Mesenchymal stem cell (in vitro differentiated cells and primary cell): Measurements from ENCODE around the gene TTLL13.

ENCODE experiments used
- DNase-seq: peaks from one replicate; pipeline ENCODE4 v3.0.0-alpha.2; 2013
- H2AFZ ChIP-seq: one replicate; pipeline ENCODE4 v1.6.1; 2013; ENCODE audit warnings: low read depth, mild to moderate bottlenecking, control low read depth, inconsistent platforms, low read length, moderate library complexity
- H2AK5ac ChIP-seq: 2 replicates; pipeline ENCODE4 v1.6.1; 2013; ENCODE audit warnings: low read length, moderate library complexity, mild to moderate bottlenecking, inconsistent platforms; ENCODE audit not compliant: severe bottlenecking
- H2BK120ac ChIP-seq: one replicate; pipeline ENCODE4 v1.6.1; 2013; ENCODE audit warnings: low read depth, mild to moderate bottlenecking, inconsistent platforms, low read length, moderate library complexity
- H2BK12ac ChIP-seq, 2 experiments: one replicate each; pipeline ENCODE4 v1.6.1; 2013; ENCODE audit warnings: inconsistent platforms in 2 of 2, low read length in 2 of 2, mild to moderate bottlenecking in 2 of 2, moderate library complexity in 2 of 2, control low read depth in 1 of 2
- H2BK15ac ChIP-seq: one replicate; pipeline ENCODE4 v1.6.1; 2013; ENCODE audit warnings: mild to moderate bottlenecking, low read depth, inconsistent platforms; ENCODE audit not compliant: poor library complexity, severe bottlenecking
- H2BK5ac ChIP-seq: 2 replicates; pipeline ENCODE4 v1.6.1; 2013; ENCODE audit warnings: low read depth, mild to moderate bottlenecking, low read length, control low read depth, inconsistent platforms; ENCODE audit not compliant: poor library complexity, severe bottlenecking
- H3K14ac ChIP-seq, 2 experiments: one replicate each; pipeline ENCODE4 v1.6.1; 2013; ENCODE audit warnings: inconsistent platforms in 2 of 2, low read length in 2 of 2, control low read depth in 1 of 2, mild to moderate bottlenecking in 1 of 2, moderate library complexity in 1 of 2
- H3K18ac ChIP-seq, 2 experiments: one replicate each; pipeline ENCODE4 v1.6.1; 2013; ENCODE audit warnings: inconsistent platforms in 2 of 2, low read length in 2 of 2, control low read depth in 1 of 2, low read depth in 1 of 2, mild to moderate bottlenecking in 1 of 2
- H3K23ac ChIP-seq, 2 experiments: one replicate each; pipeline ENCODE4 v1.6.1; 2013; ENCODE audit warnings: inconsistent platforms in 2 of 2, low read length in 2 of 2, mild to moderate bottlenecking in 2 of 2, moderate library complexity in 2 of 2, control low read depth in 1 of 2
- H3K27ac ChIP-seq: 2 replicates; pipeline ENCODE4 v1.5.1; 2013; ENCODE audit warnings: mild to moderate bottlenecking, moderate library complexity, low read length, control low read depth, inconsistent platforms; ENCODE audit not compliant: poor library complexity, severe bottlenecking
- H3K27me3 ChIP-seq, 2 experiments: 2 replicates each; pipeline versions ENCODE4 v1.6.1 to v1.7.0; 2013; ENCODE audit warnings: low read length in 2 of 2, mild to moderate bottlenecking in 2 of 2, moderate library complexity in 2 of 2, control low read depth in 1 of 2, inconsistent platforms in 1 of 2; ENCODE audit not compliant: control insufficient read depth in 1 of 2, insufficient read depth in 1 of 2
- H3K36me3 ChIP-seq, 2 experiments: 2 replicates each; pipeline versions ENCODE4 v1.6.1 to v1.7.0; 2013; ENCODE audit warnings: low read length in 2 of 2, control low read depth in 1 of 2, inconsistent platforms in 1 of 2, low read depth in 1 of 2, mild to moderate bottlenecking in 1 of 2; ENCODE audit not compliant: insufficient read depth in 2 of 2, control insufficient read depth in 1 of 2
- H3K4ac ChIP-seq, 2 experiments: one replicate each; pipeline ENCODE4 v1.6.1; 2013; ENCODE audit warnings: inconsistent platforms in 2 of 2, low read length in 2 of 2, mild to moderate bottlenecking in 2 of 2, moderate library complexity in 2 of 2, control low read depth in 1 of 2, low read depth in 1 of 2
- H3K4me1 ChIP-seq: 2 replicates; pipeline ENCODE4 v1.6.1; 2013; ENCODE audit warnings: low read depth, low read length, control low read depth; ENCODE audit not compliant: control insufficient read depth, insufficient read depth
- H3K4me2 ChIP-seq: 2 replicates; pipeline ENCODE4 v1.6.1; 2013; ENCODE audit warnings: low read length, mild to moderate bottlenecking, inconsistent platforms; ENCODE audit not compliant: poor library complexity, severe bottlenecking
- H3K4me3 ChIP-seq, 2 experiments: 2 replicates each; pipeline versions ENCODE4 v1.5.1 to v1.7.0; 2013; ENCODE audit warnings: low read length in 2 of 2, mild to moderate bottlenecking in 2 of 2, control low read depth in 1 of 2, low read depth in 1 of 2; ENCODE audit not compliant: insufficient read depth in 1 of 2
- H3K79me1 ChIP-seq: replicated peaks from 2 replicates; pipeline ENCODE4 v1.6.1; 2013; ENCODE audit warnings: mild to moderate bottlenecking, control low read depth, low read length, inconsistent platforms; ENCODE audit not compliant: poor library complexity, severe bottlenecking
- H3K9ac ChIP-seq: 2 replicates; pipeline ENCODE4 v1.7.0; 2013; ENCODE audit warnings: mild to moderate bottlenecking, low read length, moderate library complexity
- H3K9me3 ChIP-seq: 2 replicates; pipeline ENCODE4 v1.7.0; 2013; ENCODE audit warnings: mild to moderate bottlenecking, low read length; ENCODE audit not compliant: control insufficient read depth
- H4K8ac ChIP-seq: one replicate; pipeline ENCODE4 v1.6.1; 2013; ENCODE audit warnings: inconsistent platforms, mild to moderate bottlenecking, low read length, moderate library complexity
- H4K91ac ChIP-seq: one replicate; pipeline ENCODE4 v1.6.1; 2013; ENCODE audit warnings: mild to moderate bottlenecking, low read length, inconsistent platforms
- WGBS: methylation state at CpG from one replicate; pipeline ENCODE4 v1.1.7; 2013; ENCODE audit warnings: mixed read lengths; 5-methylcytosine and 5-hydroxymethylcytosine counted together

Gene TTLL13

DNA sequence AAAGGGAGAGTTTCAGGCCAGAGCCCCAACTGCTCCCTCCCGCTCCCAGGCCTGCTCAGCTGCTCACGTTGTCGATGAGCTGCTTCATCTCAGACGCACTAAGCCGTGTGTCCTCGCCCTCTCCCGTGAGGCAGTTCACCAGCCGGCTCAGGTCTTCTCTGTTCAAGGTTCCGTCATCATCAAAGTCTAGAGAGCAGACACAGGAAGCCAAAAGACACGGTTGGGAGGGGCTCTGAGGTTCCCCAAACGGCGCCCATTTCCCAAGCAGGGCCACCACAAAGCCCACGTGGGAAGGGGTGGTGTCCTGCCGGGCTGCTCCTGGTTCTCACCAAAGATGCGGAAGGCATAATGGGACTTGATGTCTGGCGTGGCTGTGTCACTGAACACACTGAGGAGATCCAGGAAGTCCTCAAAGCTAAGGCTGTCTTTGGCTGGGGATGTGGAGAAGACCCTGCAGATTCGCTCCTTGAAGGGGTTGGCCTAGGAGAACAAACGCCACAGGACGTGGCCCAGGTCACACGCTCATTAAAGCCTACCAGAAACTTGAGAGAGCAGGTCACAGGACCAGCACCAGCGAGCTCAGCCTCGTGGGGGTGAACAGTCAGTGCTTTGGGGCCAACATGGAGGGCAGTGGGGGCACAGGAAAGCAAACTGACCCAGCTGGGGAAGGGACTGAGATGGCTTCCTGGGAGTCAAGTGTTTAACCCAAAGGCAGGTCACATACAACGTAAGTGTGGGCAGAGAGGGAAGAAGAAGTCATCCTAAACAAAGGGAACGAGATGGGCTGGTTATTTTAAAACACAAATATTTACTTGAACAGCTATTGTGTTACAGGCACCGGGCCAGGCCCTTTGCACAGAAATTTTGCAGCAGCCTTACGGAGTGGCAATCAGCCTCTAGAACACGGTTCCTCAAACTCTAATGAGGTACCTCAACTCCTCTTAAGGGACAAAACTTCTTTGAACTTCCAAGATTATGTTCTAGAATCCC is 18.0 kb upstream of the TTLL13 start:
- peaks cover 10% of the 10 kb centered on the region for H3K4me1 ChIP-seq
- H3K4ac ChIP-seq = no peak overlapping the region
- H3K36me3 ChIP-seq = peaks cover 46 to 61% of the 10 kb centered on the region in 2 experiments
- H3K27ac ChIP-seq = no peak overlapping the region
- H2AK5ac ChIP-seq = no peak overlapping the region
- no peaks in the 10 kb centered on the region for H3K27me3 ChIP-seq
- H3K9ac ChIP-seq = peak overlapping the region; percentile 96
- no peaks in the 10 kb centered on the region for H3K9me3 ChIP-seq
- no peak overlapping the region for H2BK12ac ChIP-seq
- no peak overlapping the region for H3K23ac ChIP-seq
- H4K8ac ChIP-seq = no peak overlapping the region
- H4K91ac ChIP-seq = no peak overlapping the region
- H3K4me2 ChIP-seq = no peak overlapping the region
- WGBS = 91% methylated on average over 26 of the region's 27 CpGs
- H2BK15ac ChIP-seq = no peak overlapping the region
- H3K18ac ChIP-seq = no peak overlapping the region
- no peak overlapping the region for H2BK5ac ChIP-seq
- DNase-seq = no peak
- H2AFZ ChIP-seq = no peak overlapping the region
- H3K14ac ChIP-seq = no peak overlapping the region
- H3K4me3 ChIP-seq = no peak overlapping the region
- H3K79me1 ChIP-seq = peaks cover 15% of the 10 kb centered on the region
- no peak overlapping the region for H2BK120ac ChIP-seq

DNA sequence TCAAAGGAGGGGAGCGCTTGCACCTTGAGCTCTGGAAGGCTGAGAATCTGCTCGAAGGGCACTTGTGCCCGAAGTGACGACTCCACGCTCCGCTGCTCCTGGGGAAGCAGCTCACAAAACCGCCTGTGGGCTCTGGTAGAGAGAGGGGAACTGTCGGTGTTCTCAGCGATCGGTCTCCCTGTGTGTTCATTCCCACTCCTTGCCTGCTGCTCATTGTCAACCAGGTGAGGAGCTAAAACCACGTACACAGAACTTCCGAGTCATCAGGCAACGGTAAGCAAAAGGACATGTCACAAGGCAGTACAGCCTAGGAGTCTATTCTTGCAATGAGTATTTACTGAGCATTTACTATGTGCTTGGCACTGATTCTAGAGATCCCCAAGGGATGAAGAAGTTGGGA is 17.2 kb upstream of the TTLL13 start:
- peaks cover 10% of the 10 kb centered on the region for H3K4me1 ChIP-seq
- no peak overlapping the region for H2AFZ ChIP-seq
- H3K23ac ChIP-seq = no peak overlapping the region
- peaks cover 15% of the 10 kb centered on the region for H3K79me1 ChIP-seq
- no peaks in the 10 kb centered on the region for H3K9me3 ChIP-seq
- H3K4me3 ChIP-seq = peak overlapping the region in 1 of 2 experiments; percentile 80
- DNase-seq = peak; percentile 20
- H3K27ac ChIP-seq = no peak overlapping the region
- no peak overlapping the region for H2BK5ac ChIP-seq
- no peak overlapping the region for H4K91ac ChIP-seq
- H2AK5ac ChIP-seq = no peak overlapping the region
- peaks cover 42 to 55% of the 10 kb centered on the region in 2 experiments for H3K36me3 ChIP-seq
- no peaks in the 10 kb centered on the region for H3K27me3 ChIP-seq
- H4K8ac ChIP-seq = no peak overlapping the region
- no peak overlapping the region for H3K4me2 ChIP-seq
- no peak overlapping the region for H2BK12ac ChIP-seq
- peak overlapping the region; percentile 96 for H3K9ac ChIP-seq
- H3K14ac ChIP-seq = no peak overlapping the region
- H2BK15ac ChIP-seq = no peak overlapping the region
- H3K18ac ChIP-seq = no peak overlapping the region
- WGBS = 90% methylated on average over 13 of the region's 13 CpGs
- no peak overlapping the region for H2BK120ac ChIP-seq
- no peak overlapping the region for H3K4ac ChIP-seq

DNA sequence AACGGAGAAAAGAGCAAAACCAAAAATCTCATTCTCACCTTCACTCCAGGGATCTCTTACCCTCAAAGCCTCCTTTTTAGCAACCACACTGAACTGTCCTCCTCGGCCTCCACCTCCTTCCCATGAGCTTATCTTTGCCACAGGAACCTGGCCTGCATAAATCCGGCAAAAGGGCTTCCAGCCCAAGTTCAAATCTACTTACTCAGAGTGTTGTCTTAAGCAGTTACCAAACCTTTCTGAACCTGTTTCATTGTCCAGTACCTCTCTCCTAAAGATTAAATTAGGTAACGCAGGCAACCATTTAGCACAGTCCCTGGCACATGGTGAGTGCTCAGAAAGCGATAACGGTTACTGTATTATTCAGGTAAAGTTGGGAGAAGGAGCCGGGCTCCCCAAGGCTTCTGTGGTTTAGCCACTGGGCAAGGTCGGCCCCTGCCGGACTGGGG is 16.4 kb upstream of the TTLL13 start:
- peak overlapping the region; percentile 82 for H3K4me2 ChIP-seq
- no peak overlapping the region for H2BK5ac ChIP-seq
- no peak overlapping the region for H3K4ac ChIP-seq
- no peak overlapping the region for H2BK15ac ChIP-seq
- no peak overlapping the region for H4K8ac ChIP-seq
- no peak overlapping the region for H3K23ac ChIP-seq
- no peak overlapping the region for H2AFZ ChIP-seq
- H3K79me1 ChIP-seq = peaks cover 15% of the 10 kb centered on the region
- H3K9me3 ChIP-seq = no peaks in the 10 kb centered on the region
- H4K91ac ChIP-seq = no peak overlapping the region
- H2AK5ac ChIP-seq = no peak overlapping the region
- H3K18ac ChIP-seq = no peak overlapping the region
- H3K4me3 ChIP-seq = peak overlapping the region; percentile 65 to 80
- H2BK12ac ChIP-seq = no peak overlapping the region
- H3K4me1 ChIP-seq = peaks cover 12% of the 10 kb centered on the region
- WGBS = 15% methylated on average over 9 of the region's 9 CpGs
- H3K27me3 ChIP-seq = no peaks in the 10 kb centered on the region
- H3K9ac ChIP-seq = peak overlapping the region; percentile 96
- H3K14ac ChIP-seq = no peak overlapping the region
- H3K36me3 ChIP-seq = peaks cover 34 to 53% of the 10 kb centered on the region in 2 experiments
- H2BK120ac ChIP-seq = no peak overlapping the region
- peak overlapping the region; percentile 17 for H3K27ac ChIP-seq
- peak; percentile 59 for DNase-seq

DNA sequence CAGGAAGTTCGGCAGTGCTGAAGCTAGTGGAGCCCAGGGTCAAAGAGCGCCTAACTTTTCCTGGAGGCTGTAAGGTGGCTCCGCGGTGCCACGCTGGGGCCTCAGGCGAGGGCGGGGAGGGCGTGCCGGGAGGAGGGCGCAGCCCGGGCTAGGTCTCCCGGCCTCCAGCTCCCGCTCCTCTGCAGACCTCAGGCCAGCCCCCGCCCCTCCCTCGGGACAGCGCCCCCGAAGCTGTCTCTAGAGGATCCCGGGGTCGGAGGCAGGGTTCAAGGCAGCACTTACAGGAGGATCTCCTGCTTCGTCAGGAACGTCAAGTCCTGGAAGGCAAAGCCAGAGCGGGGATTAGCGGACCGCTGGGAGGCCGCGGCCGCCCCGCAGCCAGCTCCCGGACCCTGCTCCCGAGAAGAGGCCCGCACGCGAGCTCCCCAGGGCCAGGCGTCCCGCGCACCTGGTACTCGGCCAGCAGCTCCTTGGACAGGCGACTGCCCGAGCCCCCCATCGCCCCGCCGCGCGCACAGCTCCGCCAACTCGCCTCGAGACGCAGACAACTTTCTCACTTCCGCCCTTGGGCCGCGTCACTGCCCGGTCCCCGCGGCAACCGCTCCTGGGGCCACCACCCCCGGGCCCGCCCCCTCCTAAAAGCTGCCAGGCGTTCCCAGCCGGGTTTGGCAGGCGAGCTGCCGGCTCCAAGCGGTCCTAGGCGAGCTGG is 15.8 kb upstream of the TTLL13 start, which contains the start of gene CIB1:
CIB1 (minus strand) TSS at position 555 of the 709 bp plus-strand sequence; CDS start at position 499, 56 bp downstream.
- Histone ChIP-seq H3K4me2 (peak within 1 kb of the TSS; percentile 96), H3K4me3 (peak within 1 kb of the TSS; percentile 74 to 96), H2AFZ (peak within 1 kb of the TSS; percentile 74), H2BK15ac (no peak within 1 kb of the TSS), H2BK12ac (peak within 1 kb of the TSS; percentile 47 to 62), H3K18ac (peak within 1 kb of the TSS; percentile 80 to 89), H3K36me3 (peaks cover 29 to 53% of the 10 kb centered on the region in 2 experiments), H3K79me1 (peaks cover 15% of the 10 kb centered on the region), H3K9ac (peak within 1 kb of the TSS; percentile 96), H3K27ac (peak within 1 kb of the TSS; percentile 77), H2BK120ac (peak within 1 kb of the TSS; percentile 36), H3K27me3 (no peaks in the 10 kb centered on the region), H2AK5ac (no peak within 1 kb of the TSS), H3K23ac (no peak within 1 kb of the TSS), H2BK5ac (peak within 1 kb of the TSS; percentile 51), H4K91ac (peak within 1 kb of the TSS; percentile 52), H3K14ac (peak within 1 kb of the TSS in 1 of 2 experiments; percentile 88), H4K8ac (peak within 1 kb of the TSS; percentile 89), H3K4ac (peak within 1 kb of the TSS; percentile 81 to 88), H3K4me1 (peaks cover 12% of the 10 kb centered on the region), H3K9me3 (no peaks in the 10 kb centered on the region)
- 1% methylated on average over 57 of the region's 63 CpGs for WGBS
- DNase-seq = peak; percentile 97
